HG03060 (cell line): ENCODE data around the gene RMDN2.

Experiments used
- ATAC-seq: cut with Tn5 transposase; IDR thresholded peaks from one replicate; pipeline ENCODE4 v1.9.1; 2021; ENCODE audit warnings: low read depth, moderate number of reproducible peaks; ENCODE audit not compliant: unreplicated experiment

Gene RMDN2, protein sequence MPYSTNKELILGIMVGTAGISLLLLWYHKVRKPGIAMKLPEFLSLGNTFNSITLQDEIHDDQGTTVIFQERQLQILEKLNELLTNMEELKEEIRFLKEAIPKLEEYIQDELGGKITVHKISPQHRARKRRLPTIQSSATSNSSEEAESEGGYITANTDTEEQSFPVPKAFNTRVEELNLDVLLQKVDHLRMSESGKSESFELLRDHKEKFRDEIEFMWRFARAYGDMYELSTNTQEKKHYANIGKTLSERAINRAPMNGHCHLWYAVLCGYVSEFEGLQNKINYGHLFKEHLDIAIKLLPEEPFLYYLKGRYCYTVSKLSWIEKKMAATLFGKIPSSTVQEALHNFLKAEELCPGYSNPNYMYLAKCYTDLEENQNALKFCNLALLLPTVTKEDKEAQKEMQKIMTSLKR

DNA sequence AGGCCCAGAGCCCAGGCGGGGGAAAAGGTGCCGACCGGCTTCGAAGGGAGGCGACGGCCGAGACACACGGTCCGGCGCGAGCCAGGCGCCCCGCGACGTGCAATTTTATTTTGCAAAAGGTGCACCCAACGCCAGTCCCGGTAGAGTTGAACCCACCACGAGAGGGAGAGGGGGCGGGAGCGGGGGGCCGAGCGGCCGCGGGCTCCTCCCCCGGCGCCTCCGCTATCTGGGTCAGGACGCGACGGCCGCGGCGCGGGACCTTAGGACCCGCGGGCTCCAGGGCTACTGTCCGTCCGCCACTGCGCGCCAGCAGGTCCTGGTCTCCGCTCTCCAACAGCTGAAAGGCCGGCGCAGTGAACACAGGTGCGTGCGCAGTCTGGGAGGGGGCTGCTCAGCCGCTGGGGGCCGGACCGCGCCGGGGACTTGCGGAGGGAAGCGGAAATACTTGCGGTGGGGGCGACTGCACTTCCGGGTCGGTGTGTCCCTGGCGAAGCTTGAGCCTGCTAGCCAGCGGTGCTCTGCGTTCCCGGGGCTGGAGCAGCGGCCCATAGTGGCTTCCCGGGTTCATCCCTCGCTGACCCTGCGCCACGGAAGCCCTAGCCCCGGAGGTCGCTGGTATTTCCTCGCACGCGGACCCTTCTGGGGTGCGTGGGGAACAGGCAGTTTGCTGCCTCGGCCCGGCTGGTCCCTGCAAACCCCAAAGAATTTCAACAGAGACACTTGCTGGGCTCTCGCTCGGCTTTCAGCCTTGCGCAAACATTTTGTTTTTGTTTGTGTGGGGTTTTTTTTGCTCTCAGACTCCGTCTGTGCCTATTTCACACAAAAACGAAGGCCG, at the start of gene RMDN2:
RMDN2 (plus strand) TSS at position 225 of the 835 bp plus-strand sequence. CDS start 3,991 bp downstream, outside the sequence.
- ATAC-seq = no peak

DNA sequence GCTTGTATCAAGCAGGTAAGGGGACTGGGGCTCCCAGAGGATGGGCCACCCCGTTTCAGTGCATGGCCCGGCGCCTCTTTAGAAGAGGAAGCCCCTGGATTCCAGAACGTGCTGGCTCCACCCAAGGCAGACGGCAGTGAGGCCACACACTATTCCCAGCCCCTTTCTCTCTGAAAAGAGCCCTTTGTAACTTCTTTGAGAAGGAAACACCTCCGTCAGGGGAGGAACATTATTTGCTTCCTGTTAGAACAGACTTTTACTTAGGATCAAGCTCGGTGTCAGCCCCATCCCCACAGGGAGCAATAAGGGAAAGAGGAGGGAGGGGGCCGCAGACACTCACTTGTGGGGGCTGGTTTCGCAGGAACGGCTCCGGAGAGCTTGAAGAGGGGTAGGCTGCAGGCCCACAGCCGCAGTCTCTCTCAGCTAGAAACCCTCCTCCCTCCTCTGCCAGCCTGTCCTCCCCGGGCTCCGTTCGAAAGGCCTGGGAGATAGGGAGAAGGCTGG, 49.6 kb upstream of the RMDN2 start:
- no peak for ATAC-seq

DNA sequence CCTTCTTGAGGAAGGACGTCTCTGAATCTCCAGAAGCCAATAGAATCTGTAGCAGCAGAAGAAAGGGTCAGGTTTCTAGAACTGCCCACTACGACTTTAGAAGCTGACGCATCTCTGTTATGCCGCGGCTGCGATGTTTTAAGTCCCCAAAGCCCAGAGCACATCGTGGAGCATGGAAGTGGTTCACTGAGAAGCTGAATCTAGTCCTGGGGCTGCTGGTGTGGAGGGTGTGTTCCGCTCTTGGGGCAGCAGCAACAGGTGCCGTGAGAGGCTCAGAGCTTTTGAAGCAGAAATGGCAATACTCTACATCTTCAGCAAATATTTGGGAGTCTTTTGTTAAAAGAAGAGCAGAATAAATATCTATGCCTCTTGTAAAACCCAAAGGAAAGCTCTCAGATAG, 48.9 kb upstream of the RMDN2 start:
- ATAC-seq = no peak

DNA sequence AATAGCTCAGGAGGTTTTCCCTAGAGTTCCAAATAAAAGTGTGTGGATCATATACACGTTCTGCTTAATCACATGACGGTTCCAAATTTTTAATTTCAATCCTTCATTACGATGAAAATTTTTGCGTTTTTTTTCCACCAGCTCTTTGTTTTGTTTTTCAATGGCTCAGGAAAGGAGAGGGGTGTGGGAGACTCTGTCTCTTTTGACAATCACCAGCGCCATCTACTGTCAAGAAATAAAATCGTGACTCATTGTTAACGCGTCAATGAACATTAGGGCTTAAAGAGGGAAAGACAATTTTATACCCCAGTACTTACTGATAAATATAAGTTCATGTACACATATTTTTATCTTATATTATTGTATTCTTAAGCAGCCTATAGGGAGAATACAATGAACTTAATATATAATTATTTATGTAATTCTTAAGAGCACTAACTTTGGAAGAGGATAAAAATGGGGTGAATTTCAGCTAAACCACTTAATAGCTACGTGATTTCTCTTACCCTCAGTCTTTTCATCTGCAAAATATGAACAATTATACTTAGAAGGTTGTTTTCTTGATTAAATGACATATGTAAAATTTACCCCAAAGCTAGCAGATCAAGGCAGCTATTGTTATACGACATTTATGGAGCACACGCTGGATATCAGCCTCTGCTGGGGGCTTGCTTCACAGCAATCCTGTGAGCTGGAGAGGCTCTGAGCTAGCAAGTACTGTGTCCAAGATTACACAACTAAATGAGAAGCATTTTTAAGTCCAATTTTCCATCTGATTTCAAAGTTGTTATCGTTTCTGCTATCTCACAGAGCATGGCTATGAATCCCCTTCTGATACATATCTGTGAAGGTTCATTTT, 47.4 kb upstream of the RMDN2 start:
- no peak for ATAC-seq

DNA sequence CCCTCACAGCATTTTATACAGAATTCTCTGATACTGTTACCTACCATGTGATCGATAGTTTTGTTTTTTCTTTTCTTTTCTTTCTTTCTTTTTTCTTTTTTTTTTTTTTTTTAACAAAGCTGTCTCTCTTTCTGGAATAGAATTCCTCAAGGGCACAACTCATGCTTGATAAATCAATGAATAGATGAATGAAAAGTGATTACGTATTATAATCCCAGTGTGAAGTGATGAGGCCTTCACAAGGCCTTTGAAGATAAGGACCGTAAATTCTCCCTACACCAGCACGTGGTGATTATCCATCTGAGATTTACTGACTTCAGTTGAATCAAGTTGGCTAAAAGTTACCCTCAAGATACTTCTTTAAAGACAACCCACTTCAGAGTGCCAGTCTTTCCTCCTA, 46.6 kb upstream of the RMDN2 start:
- ATAC-seq = no peak

DNA sequence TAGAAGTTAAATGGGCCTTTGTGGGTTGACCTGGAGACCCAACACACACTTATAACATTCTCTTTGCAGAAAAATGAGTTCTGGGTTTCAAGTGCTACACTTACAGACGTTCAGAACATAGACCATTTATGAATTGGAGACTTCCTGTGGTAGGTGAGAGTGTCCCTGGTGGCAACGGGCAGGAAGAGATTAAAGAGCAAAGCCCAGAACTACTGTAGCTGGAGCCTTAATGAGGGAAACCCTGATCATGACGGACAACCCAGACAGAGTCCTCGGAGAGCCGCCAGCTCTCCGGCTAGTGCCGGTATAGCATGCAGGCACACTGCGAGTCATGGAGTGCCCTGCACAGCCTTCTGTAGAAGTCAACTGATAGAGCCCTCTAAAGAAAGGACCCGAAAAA, 44.5 kb upstream of the RMDN2 start:
- no peak for ATAC-seq

DNA sequence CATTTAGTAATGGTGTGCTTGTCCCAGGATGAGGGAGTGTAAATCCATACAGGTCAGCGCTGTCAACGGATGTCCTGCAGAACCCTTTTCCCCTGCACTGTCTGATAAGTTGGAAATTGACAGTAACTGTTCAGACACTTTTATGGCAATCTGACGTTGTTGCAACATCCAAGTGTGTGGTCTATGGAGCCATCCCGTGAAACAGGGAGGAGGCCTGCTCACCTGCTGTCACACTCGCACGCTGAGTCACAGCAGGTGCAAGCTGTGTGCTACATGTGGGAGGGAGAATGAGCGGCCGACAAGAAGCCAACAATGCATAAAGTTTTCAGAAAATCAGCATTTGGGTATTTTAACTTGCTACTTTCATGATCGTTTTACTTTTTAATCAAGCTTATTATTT, 43.7 kb upstream of the RMDN2 start:
- ATAC-seq = no peak

DNA sequence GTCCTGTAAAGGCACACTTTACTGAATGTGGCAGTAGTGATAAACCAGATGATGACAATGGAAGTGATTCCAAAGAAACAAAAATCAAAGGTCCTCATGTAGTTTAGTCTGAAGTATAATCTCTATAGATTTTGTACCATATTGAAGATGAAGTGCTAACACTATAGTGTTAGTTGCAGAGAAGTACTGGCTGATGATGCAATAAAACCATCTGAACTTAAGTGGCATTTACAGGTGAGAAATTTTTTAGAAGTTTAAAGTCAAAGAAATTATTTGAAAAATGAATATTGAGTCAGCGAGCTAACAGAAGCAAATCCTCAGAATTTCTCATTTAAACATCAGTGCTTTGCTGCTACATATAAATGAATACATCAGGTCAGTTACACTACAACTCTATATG, 43.1 kb upstream of the RMDN2 start:
- no peak for ATAC-seq

DNA sequence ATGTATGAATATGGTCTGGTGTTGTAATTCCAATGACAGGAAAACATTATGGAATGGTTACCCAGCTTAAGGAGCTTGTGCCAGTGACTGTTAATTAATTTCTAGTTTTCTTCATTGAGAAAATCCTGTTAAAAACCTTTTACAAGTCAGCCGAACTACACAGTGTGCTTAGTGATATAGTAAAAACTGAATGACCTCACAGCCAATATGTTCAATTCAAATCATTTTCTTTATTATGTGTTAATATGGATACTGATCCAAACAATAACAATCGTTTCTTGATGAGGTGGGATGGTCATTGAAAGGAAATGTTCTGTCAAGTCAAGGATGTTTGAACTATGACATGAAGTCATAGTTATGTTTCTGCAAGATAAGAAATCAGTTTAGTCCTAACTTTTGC, 41.6 kb upstream of the RMDN2 start:
- ATAC-seq = no peak

DNA sequence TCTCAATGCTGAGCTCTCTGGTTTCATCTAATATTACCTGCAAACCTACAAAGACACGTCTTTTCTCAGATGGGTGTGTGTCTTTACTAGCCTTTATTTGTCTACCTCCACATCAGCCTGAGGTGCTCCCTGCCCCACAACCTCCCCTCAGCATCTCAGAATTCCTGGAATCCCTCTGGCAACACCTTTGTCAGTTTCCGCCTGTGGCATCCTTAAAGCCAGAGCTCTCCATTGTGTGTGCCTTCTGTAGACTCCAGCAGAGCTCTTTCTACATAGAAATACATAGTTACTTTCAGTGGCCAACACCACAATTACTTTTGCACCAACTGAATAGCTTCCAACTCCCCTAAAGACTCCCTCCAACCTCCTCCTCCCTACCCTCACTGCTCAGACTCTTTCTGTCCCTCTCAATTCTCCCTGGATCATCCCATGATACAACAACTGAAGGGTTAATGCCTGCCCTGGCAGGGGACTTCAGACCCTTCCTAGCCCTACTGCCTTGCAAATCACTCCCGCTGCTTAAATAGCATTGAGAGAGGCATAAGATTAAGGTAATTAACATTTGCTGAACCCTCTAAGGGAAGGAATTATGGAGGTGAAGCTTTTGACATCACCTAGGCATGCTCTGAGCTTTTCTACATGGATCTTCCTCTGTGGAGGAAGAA, 39.6 kb upstream of the RMDN2 start:
- ATAC-seq = no peak

DNA sequence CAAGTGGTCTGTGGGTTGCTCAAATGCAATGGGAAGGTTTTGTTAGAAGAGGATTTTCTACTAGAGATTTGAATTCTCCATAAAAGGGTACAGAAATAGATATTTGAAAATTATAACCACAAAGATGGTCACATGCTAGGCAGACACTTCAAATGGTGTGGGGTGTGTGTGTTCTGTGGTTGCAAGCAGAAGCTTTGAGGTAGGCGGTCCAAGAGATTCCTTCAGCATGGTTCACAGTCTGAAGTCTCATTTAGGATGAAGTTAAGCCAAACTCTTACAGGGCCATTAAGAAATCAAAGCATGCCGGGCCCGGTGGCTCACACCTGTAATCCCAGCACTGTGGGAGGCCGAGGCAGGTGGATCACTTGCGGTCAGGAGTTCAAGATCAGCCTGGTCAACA, 38.3 kb upstream of the RMDN2 start:
- ATAC-seq = no peak

DNA sequence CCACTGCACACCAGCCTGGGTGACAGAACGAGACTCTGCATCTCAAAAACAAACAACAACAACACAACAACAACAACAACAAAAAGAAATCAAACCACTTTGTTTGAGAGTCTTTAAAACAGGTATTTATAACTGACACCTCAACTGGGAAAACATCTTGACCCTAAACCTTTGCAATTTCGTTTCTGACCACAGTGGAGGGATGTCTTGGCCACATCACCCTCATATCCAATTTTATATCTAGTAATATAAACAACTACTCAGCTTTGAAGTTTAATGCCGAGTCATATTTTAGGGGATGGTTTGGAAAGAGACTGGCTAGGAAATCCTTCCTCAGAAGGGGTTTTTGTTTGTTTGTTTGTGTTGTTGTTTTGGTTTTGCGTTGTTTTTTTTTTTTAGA, 37.8 kb upstream of the RMDN2 start:
- no peak for ATAC-seq

DNA sequence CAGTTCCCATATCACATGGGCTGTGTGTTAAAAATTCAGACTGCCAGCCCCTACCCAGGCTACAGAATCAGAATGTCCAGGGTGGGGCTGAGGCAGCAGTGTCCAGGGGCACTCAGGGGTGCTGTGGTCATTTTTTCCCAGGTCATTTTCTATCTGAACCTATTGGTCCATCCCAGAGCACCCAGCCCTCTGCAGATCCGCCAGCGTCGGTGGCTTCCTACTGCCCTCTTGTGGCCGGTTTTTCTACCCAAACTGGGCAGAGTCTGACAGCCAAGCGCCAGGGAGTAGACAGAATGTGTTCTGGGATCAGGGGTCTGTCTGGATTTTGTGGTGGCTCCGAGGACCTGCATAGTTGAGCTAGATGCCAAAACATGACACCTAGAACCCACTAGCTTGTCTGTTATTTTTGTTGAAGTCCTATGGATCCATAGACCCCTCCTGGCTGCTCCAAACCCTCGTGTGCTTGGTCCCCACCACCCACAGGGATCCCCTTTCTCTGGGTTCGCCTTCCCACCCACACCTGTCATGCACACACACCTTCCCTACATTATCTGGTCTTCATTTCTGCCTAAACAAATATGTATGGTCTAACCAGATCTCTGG, 34.1 kb upstream of the RMDN2 start:
- no peak for ATAC-seq

DNA sequence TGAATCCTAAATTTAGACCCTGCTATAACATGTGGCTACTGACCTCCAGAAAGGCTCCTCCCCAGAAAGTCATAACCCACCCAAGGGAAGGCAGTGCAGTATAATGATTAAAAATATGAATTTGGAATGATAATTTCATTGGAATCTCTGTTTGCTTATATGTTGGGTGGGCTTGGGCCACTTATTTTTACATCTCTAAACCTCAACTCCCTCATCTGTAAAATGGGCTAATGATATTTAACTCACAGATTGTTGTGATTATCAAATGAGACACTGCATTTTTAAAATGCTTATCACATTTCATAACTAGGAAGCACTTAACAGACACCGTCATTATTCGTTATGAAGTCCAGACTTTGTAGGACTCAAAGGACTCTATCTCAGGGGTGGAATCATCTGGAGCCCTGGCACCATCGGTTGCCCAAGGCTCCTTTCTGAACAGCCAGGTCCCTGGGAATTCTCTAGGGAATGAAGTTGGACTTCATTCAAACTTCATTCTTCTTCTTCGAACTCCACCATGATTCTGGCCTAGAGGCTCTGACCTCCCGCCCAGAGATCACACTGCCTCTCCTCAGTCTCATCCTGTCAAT, 33.1 kb upstream of the RMDN2 start:
- ATAC-seq = no peak

DNA sequence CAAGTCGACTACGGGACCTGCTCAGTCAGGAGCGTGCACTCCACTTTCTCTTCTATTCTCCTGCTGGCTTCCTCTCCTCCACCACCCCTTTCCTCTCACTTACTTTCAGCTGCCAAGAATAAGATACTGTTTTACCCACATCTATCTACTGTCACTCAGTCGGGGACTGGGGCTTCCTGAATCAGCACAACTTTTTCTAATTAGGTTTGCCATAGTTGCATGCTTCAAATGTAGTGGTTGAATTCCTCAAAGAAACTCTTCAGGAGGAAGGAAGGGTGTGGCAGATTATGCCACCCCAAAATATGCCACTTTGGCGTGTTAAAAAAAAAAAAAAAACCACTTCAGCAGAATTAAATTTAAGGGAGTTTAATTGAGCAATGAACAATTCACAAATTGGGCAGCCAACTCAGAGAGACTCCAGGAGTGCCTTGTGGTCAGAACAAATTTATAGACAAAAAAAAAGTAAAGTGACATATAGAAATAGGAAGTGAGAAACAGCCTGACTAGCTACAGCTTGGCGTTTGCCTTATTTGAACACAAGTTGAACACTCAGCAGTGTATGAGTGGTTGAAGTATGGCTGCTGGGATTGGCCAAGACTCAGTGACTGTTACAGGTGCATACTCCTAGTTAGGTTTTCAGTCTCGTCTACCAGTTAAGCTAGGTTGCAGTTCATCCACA, 32.5 kb upstream of the RMDN2 start:
- peak; percentile 61 for ATAC-seq

DNA sequence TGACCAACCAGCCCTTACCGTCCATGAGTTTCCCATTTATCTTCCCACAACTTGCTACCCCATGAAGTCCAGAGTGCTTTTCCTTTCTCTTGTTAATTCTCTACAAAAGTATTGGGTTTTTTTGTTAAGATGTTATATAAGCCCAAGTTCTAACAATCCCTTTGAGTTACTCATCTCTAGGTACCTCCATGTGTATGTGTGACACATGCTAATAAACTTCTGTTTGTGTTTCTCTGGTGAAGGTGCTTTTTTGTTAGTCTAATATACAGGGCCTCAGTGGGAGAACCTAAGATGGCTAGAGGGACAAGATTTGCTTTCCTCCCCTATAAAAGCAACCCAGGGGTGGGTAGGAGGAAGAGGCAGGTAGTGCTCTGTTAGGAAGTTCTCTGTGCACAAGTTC, 31.8 kb upstream of the RMDN2 start:
- ATAC-seq = no peak

DNA sequence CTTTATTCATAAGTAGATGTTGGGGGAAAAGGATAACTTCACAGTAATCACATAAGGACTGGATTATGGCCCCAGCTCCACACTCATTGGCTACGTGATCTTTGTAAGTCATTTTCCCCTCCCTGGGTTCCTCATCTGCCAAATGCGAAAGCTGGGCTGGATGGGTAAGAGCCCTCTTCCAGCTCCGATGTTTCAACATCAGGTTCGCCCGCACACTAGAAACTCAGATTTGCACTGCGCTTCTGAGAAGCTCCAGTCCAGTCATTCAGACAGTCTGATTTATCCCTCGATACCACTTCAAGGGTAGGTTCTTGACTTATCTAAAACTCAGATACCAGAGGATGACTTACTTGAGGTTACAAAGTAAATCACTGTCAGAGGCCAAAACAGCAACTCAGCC, 31.0 kb upstream of the RMDN2 start:
- ATAC-seq = no peak

DNA sequence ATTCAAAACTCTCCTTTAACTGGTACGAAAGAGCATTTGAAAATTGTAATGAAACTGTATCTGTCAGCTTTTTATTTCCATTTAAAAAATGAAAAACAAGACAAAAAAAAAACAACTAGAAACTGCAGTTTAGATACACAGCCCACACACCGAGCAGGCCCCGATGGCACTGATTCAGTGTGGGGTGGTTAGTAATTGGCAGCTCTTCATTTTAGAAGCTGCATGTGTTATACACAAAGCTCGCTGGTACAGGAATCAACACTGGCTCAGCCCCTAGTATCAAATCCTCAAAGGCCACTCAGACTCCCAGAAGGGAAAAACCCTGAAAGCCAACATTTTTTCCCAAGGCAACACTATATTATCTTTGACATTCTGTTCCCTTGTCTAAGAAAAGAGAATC, 30.5 kb upstream of the RMDN2 start:
- no peak for ATAC-seq

DNA sequence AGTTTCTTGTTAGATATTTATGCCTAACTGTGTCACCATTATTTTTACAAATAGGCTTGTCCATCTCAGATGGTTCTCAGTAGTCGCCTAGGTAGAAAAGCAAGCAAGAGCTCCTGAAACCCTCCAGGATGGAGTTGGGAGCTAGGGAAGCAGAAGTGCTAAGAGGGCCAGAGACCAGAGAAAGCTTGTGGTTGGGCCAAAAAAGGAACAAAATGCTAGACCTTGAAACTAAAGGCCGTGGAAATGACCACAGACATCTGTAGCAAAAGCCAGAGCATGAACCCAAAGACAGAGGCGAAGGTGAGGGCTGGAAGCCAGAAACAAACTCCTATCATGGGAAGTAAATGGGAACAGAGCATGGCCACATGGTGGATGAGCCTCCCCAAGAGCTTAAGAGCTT, 29.9 kb upstream of the RMDN2 start:
- ATAC-seq = no peak
